SKM-1 treated with dmso at 0.1 percent for 144 hours (cell line): ENCODE results near the gene SPI1.

Experiments
- DNase-seq: peaks from one replicate; lab custom pipeline; 2025; ENCODE audit not compliant: unreplicated experiment; lab: John Stamatoyannopoulos, UW

The SPI1 gene

GRCh38 chr11:47389577-47390421 is 11.5 kb upstream of the SPI1 start:
- DNase-seq: no peak

GRCh38 chr11:47388697-47389576 is 10.6 kb upstream of the SPI1 start:
- DNase-seq: no peak

- DNase-seq: peak; percentile 98
Observed at GRCh38 chr11:47387944-47388696, 9.8 kb upstream of the SPI1 start.

- DNase-seq: no peak
Observed at GRCh38 chr11:47384498-47384897, 6.2 kb upstream of the SPI1 start.

GRCh38 chr11:47383071-47383470 is 4.7 kb upstream of the SPI1 start:
- no peak for DNase-seq

- DNase-seq: no peak
Observed at GRCh38 chr11:47380078-47380477, 1.7 kb upstream of the SPI1 start.

GRCh38 chr11:47379317-47379716 is 970 bp upstream of the SPI1 start:
- no peak for DNase-seq

- no peak for DNase-seq
Observed at GRCh38 chr11:47378836-47379170, 456 bp upstream of the SPI1 start.

GRCh38 chr11:47377571-47378009 is 757 bp downstream of the SPI1 start:
- no peak for DNase-seq

- DNase-seq: peak; percentile 51
Observed at GRCh38 chr11:47376525-47377371, 1.6 kb downstream of the SPI1 start.

- no peak for DNase-seq
Observed at GRCh38 chr11:47376107-47376524, 2.2 kb downstream of the SPI1 start.

GRCh38 chr11:47375546-47376085 is 2.7 kb downstream of the SPI1 start:
- DNase-seq: no peak

- no peak for DNase-seq
Observed at GRCh38 chr11:47375020-47375419, 3.3 kb downstream of the SPI1 start.

- DNase-seq: no peak
Observed at GRCh38 chr11:47374720-47375019, 3.7 kb downstream of the SPI1 start.

- peak; percentile 57 for DNase-seq
Observed at GRCh38 chr11:47373876-47374719, 4.2 kb downstream of the SPI1 start.

GRCh38 chr11:47372422-47372821 is 5.9 kb downstream of the SPI1 start:
- DNase-seq: no peak

- DNase-seq: no peak
Observed at GRCh38 chr11:47369676-47370075, 8.7 kb downstream of the SPI1 start.

- no peak for DNase-seq
Observed at GRCh38 chr11:47366020-47366490, 12.3 kb downstream of the SPI1 start.

- DNase-seq: no peak
Observed at GRCh38 chr11:47361419-47361818, 16.9 kb downstream of the SPI1 start.
